GM23248 (cell line): Measurements from ENCODE around the gene EIF4E3. TPM values are rescaled to one million over a fixed set of nuclear protein-coding genes. Genes with fewer than 3 reads are reported as not detected.

Experiments used
- DNase-seq: peaks from one replicate; pipeline ENCODE4 v3.0.0-alpha.2; 2015
- H2AFZ ChIP-seq: fragments of 200-600 bp; sonication (generic); 2 replicates; pipeline ENCODE4 v1.6.1; 2016; ENCODE audit warnings: antibody characterized with exemption
- H3F3A ChIP-seq: fragments of 200-600 bp; sonication (generic); 2 replicates; pipeline ENCODE4 v1.6.1; 2016; ENCODE audit warnings: mild to moderate bottlenecking, antibody characterized with exemption, mixed run types; ENCODE audit not compliant: insufficient read depth
- H3K27ac ChIP-seq: fragments of 200-600 bp; sonication (generic); 2 replicates; pipeline ENCODE4 v1.5.1; 2016; ENCODE audit warnings: mild to moderate bottlenecking
- H3K27me3 ChIP-seq: fragments of 200-600 bp; sonication (generic); replicated peaks from 2 replicates; pipeline ENCODE4 v1.6.1; 2016; ENCODE audit warnings: mild to moderate bottlenecking; ENCODE audit not compliant: insufficient read depth
- H3K36me3 ChIP-seq: fragments of 200-600 bp; sonication (generic); 2 replicates; pipeline ENCODE4 v1.6.1; 2016; ENCODE audit warnings: low read depth, mild to moderate bottlenecking
- H3K4me1 ChIP-seq: fragments of 200-600 bp; sonication (generic); 2 replicates; pipeline ENCODE4 v1.6.1; 2016; ENCODE audit warnings: mild to moderate bottlenecking; ENCODE audit not compliant: insufficient read depth
- H3K4me2 ChIP-seq: fragments of 200-600 bp; sonication (generic); one replicate; pipeline ENCODE4 v1.6.1; 2016; ENCODE audit warnings: mild to moderate bottlenecking; ENCODE audit not compliant: unreplicated experiment
- H3K4me3 ChIP-seq: fragments of 200-600 bp; sonication (generic); 2 replicates; pipeline ENCODE4 v1.5.1; 2016; ENCODE audit warnings: mild to moderate bottlenecking
- H3K79me2 ChIP-seq: fragments of 200-600 bp; sonication (generic); 2 replicates; pipeline ENCODE4 v1.6.1; 2016; ENCODE audit warnings: mild to moderate bottlenecking; ENCODE audit not compliant: insufficient read depth
- H3K9ac ChIP-seq: fragments of 200-600 bp; sonication (generic); 2 replicates; pipeline ENCODE4 v1.6.1; 2016; ENCODE audit warnings: mild to moderate bottlenecking
- H3K9me2 ChIP-seq: fragments of 200-600 bp; sonication (generic); 2 replicates; pipeline ENCODE4 v1.6.1; 2016; ENCODE audit warnings: mixed run types, mild to moderate bottlenecking, moderate library complexity; ENCODE audit not compliant: insufficient read depth
- H3K9me3 ChIP-seq: fragments of 200-600 bp; sonication (generic); one replicate; pipeline ENCODE4 v1.6.1; 2017; ENCODE audit warnings: low read depth
- H4K20me1 ChIP-seq: fragments of 200-600 bp; sonication (generic); 2 replicates; pipeline ENCODE4 v1.6.0; 2016; ENCODE audit not compliant: insufficient read depth
- EZH2 ChIP-seq: fragments of 200-600 bp; sonication (generic); IDR thresholded peaks from 2 replicates; pipeline ENCODE4 v1.6.1; 2018; ENCODE audit warnings: antibody characterized with exemption, mild to moderate bottlenecking; ENCODE audit not compliant: insufficient read depth, poor library complexity, severe bottlenecking
- EZH2phosphoT487 ChIP-seq: fragments of 200-600 bp; sonication (generic); IDR thresholded peaks from 2 replicates; pipeline ENCODE4 v1.6.1; 2018; ENCODE audit warnings: antibody characterized with exemption, moderate library complexity, mild to moderate bottlenecking, low read depth; ENCODE audit not compliant: insufficient read depth
- WGBS, 2 experiments: methylation state at CpG; one replicate each; pipeline ENCODE4 v1.1.6; 2015 to 2017; ENCODE audit warnings: low lambda C conversion rate in 2 of 2, low coverage in 1 of 2; ENCODE audit errors: missing lambda C conversion rate in 2 of 2; 5-methylcytosine and 5-hydroxymethylcytosine counted together
- in situ Hi-C: fragments of 300-500 bp; cut with MboI; formaldehyde crosslinking; loops from 2 replicates; pipeline ENCODE4 v1.15.0; 2020
- polyA plus RNA-seq: library from polyadenylated mRNA; unstranded; fragments of >200 nt; fragmentation: Nextera tagmentation; extraction: Ambion mirVana; gene quantifications from 2 replicates; pipeline ENCODE4 v1.2.1, GENCODE V29; 2016
- total RNA-seq: library from RNA; depleted of rRNA; stranded (reverse); fragments of >200 nt; shearing (Covaris generic); gene quantifications from 2 replicates; pipeline ENCODE4 v1.2.3, GENCODE V29; 2014

EIF4E3 gene
- total and polyA plus RNA-seq, 2 experiments from 2014 or later, result 1.1 TPM

- no peaks in the 10 kb centered on the region for H3K9me3 ChIP-seq
- peaks cover 5% of the 10 kb centered on the region; the same call in 1 of the 2 replicates for H3K4me1 ChIP-seq
- H3K27ac ChIP-seq, result no peak overlapping the region
- peak overlapping the region; percentile 90 for H3K4me2 ChIP-seq
- H3K27me3 ChIP-seq, result peaks cover 21% of the 10 kb centered on the region; the same call in 1 of the 2 replicates
- no peaks in the 10 kb centered on the region for H3K36me3 ChIP-seq
- H3K9me2 ChIP-seq, result no peaks in the 10 kb centered on the region
- TF ChIP-seq EZH2phosphoT487, result no peak
- no peak for TF ChIP-seq EZH2
- H4K20me1 ChIP-seq, result no peaks in the 10 kb centered on the region
- H2AFZ ChIP-seq, result no peak overlapping the region
- 82 to 85% methylated on average over 6 of the region's 6 CpGs for WGBS, 2 experiments
- no peak overlapping the region for H3K4me3 ChIP-seq
- in situ Hi-C loops, result loop anchor here (25.0 kb wide), 2 partner anchors 539 to 1364 kb away; no protein-coding TSS in a partner anchor
- no peak overlapping the region for H3K9ac ChIP-seq
- 0 out of 2 replicates have a peak, but pooled peaks cover 3% of the 10 kb centered on the region for H3F3A ChIP-seq
- no peaks in the 10 kb centered on the region for H3K79me2 ChIP-seq
- no peak for DNase-seq
Observed at GRCh38 chr3:71723452-71724170, 1.6 kb downstream of the EIF4E3 start.

- H3K27ac ChIP-seq, result no peak overlapping the region
- no peaks in the 10 kb centered on the region for H3K36me3 ChIP-seq
- no peak overlapping the region for H3K4me2 ChIP-seq
- no peaks in the 10 kb centered on the region for H3K79me2 ChIP-seq
- H3F3A ChIP-seq, result 0 out of 2 replicates have a peak, but pooled peaks cover 3% of the 10 kb centered on the region
- no peaks in the 10 kb centered on the region for H3K9me3 ChIP-seq
- in situ Hi-C loops, result loop anchor here (25.0 kb wide), 2 partner anchors 540 to 1365 kb away; no protein-coding TSS in a partner anchor
- no peak overlapping the region for H3K9ac ChIP-seq
- H3K27me3 ChIP-seq, result peaks cover 21% of the 10 kb centered on the region; the same call in 1 of the 2 replicates
- H4K20me1 ChIP-seq, result no peaks in the 10 kb centered on the region
- no peak overlapping the region for H2AFZ ChIP-seq
- DNase-seq, result no peak
- H3K4me1 ChIP-seq, result peaks cover 5% of the 10 kb centered on the region; the same call in 1 of the 2 replicates
- WGBS, 2 experiments, result 94 to 100% methylated on average over 1 of the region's 1 CpG
- TF ChIP-seq EZH2phosphoT487, result no peak
- no peak for TF ChIP-seq EZH2
- no peaks in the 10 kb centered on the region for H3K9me2 ChIP-seq
- H3K4me3 ChIP-seq, result no peak overlapping the region
Observed at GRCh38 chr3:71722693-71723092, 2.5 kb downstream of the EIF4E3 start.

DNA sequence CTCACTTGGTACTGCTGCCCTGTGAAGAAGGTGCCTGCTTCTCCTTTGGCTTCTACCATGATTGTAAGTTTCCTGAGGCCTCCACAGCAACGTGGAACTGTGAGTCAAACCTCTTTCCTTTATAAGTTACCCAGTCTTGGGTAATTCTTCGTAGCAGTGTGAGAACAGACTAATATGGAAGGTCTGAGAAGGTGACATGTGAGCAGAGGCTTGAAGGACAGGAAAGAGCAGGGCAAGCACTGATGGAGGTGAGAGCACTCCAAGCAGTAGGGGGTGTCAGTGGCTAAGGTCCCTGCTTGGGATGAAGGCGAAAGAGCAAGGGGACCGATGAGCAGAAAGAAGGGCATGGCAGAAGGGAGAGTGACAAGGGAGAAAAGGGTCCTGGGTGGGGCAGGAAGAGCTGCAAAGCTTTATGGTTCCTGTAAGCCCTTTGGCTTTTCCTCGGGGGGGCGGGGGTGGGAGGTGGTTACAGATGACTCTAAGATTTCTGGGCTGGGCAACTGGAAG is 3.5 kb downstream of the EIF4E3 start:
- Histone ChIP-seq H3K79me2 (no peaks in the 10 kb centered on the region), H3K27ac (no peak overlapping the region)
- in situ Hi-C loops, result loop anchor here (25.0 kb wide), 2 partner anchors 541 to 1366 kb away; no protein-coding TSS in a partner anchor

DNA sequence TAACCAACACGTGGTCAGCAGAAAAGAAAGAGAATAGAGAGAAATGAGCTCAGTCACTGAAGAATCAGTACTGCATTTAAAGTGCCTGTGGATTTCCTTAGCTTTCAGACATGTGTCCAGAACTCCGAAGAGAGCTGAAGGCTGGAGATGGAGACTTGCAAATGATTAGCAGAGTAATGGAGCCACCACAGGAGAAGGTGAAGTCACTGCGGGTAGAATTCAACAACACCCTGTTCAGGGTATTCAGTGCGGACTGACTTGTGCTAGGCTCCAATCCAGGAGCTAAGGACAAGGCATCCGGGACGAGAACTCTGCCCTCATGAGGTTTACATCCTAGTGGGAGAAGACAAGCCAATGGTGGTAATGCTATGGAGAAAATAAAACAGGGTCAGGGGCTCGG is 4.2 kb downstream of the EIF4E3 start:
- Histone ChIP-seq H3K4me2 (no peak overlapping the region), H3K9me2 (no peaks in the 10 kb centered on the region), H3K4me3 (no peak overlapping the region), H4K20me1 (no peaks in the 10 kb centered on the region), H3K36me3 (no peaks in the 10 kb centered on the region), H3K27ac (no peak overlapping the region), H3K79me2 (no peaks in the 10 kb centered on the region), H3K4me1 (peaks cover 5% of the 10 kb centered on the region; the same call in 1 of the 2 replicates), H3K9me3 (no peaks in the 10 kb centered on the region), H3F3A (no peaks in the 10 kb centered on the region), H3K9ac (no peak overlapping the region), H3K27me3 (peaks cover 21% of the 10 kb centered on the region; the same call in 1 of the 2 replicates), H2AFZ (no peak overlapping the region)
- no peak for DNase-seq
- in situ Hi-C loops, result loop anchor here (25.0 kb wide), 2 partner anchors 541 to 1366 kb away; no protein-coding TSS in a partner anchor
- 81 to 84% methylated on average over 7 of the region's 7 CpGs for WGBS, 2 experiments
- no peak for TF ChIP-seq EZH2
- TF ChIP-seq EZH2phosphoT487, result no peak

More for the DNA sequence above, 3.5 kb downstream of the EIF4E3 start:
- Histone ChIP-seq H3K4me2 (no peak overlapping the region), H4K20me1 (no peaks in the 10 kb centered on the region), H3K9me2 (no peaks in the 10 kb centered on the region), H3K4me3 (no peak overlapping the region), H2AFZ (no peak overlapping the region), H3K9ac (no peak overlapping the region), H3K4me1 (peaks cover 5% of the 10 kb centered on the region; the same call in 1 of the 2 replicates), H3K27me3 (peaks cover 21% of the 10 kb centered on the region; the same call in 1 of the 2 replicates), H3K9me3 (no peaks in the 10 kb centered on the region), H3K36me3 (no peaks in the 10 kb centered on the region), H3F3A (0 out of 2 replicates have a peak, but pooled peaks cover 3% of the 10 kb centered on the region)
- 67 to 69% methylated on average over 4 to 6 of the region's 6 CpGs for WGBS, 2 experiments
- TF ChIP-seq EZH2 (no peak), EZH2phosphoT487 (no peak)
- no peak for DNase-seq
